ENCODE data around the gene SCYGR4.

SCYGR4 gene

DNA sequence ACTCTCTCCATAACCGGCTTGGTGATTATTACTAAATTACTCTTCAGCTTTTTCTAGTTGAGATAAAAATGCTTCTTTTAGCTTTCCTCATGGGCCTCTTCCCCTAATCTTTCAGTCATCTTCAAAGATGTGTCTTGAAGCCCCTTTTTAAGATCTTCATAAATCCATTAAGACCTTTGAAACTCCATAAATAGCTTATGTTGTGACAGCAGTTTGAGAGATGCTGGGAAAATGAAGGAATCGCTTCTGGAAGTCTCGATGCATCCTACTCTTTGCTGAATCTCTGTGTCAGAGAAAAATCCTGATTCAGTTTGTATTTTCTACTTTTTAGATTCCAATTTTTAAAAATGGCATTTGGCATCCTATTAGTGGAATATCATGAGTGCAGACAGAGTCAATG lies 13.0 kb downstream of the SCYGR4 start:
- no peaks in the 10 kb centered on the region for H3K4me1 ChIP-seq (ENCODE audit: control insufficient read depth, insufficient read depth, low read length)
- no peaks in the 10 kb centered on the region for H3K36me3 ChIP-seq (ENCODE audit: control insufficient read depth, insufficient read depth, low read length)
- H3K27me3 ChIP-seq (ENCODE audit: control insufficient read depth, insufficient read depth, low read length, poor library complexity, severe bottlenecking): no peaks in the 10 kb centered on the region
- no peak overlapping the region for H3K4me3 ChIP-seq (ENCODE audit: insufficient read depth, low read depth, low read length)
- no peaks in the 10 kb centered on the region for H3K9me3 ChIP-seq (ENCODE audit: control insufficient read depth, low read length)
- WGBS, 2 experiments: 97 to 98% methylated on average over 3 of the region's 3 CpGs
- H3K27ac ChIP-seq (ENCODE audit: insufficient read depth, low read depth, low read length, poor library complexity, severe bottlenecking): no peak overlapping the region

DNA sequence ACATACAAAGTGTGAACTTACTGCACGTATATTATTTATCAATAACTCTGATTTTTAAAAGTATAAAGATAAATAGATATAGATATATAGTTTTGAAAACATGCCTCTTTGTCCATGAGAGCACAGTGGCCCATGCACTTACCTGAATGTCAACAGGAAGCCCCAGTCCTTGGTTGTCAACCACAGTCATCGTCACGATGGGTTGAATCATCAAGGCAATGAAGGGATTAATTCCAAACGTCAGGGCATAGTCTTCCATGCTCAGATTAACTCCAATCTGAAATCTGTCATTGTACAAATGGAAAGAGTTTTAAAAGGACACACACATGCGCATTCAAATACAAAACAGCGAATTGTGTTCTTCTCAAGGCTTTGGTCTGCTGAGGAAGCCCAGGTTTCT lies 15.5 kb downstream of the SCYGR4 start:
- Histone ChIP-seq H3K9me3 (ENCODE audit: control insufficient read depth, low read length) (no peaks in the 10 kb centered on the region), H3K4me3 (ENCODE audit: insufficient read depth, low read depth, low read length) (no peak overlapping the region), H3K4me1 (ENCODE audit: control insufficient read depth, insufficient read depth, low read length) (no peaks in the 10 kb centered on the region), H3K36me3 (ENCODE audit: control insufficient read depth, insufficient read depth, low read length) (no peaks in the 10 kb centered on the region), H3K27ac (ENCODE audit: insufficient read depth, low read depth, low read length, poor library complexity, severe bottlenecking) (no peak overlapping the region), H3K27me3 (ENCODE audit: control insufficient read depth, insufficient read depth, low read length, poor library complexity, severe bottlenecking) (no peaks in the 10 kb centered on the region)
- 91 to 98% methylated on average over 5 of the region's 6 CpGs for WGBS, 2 experiments

DNA sequence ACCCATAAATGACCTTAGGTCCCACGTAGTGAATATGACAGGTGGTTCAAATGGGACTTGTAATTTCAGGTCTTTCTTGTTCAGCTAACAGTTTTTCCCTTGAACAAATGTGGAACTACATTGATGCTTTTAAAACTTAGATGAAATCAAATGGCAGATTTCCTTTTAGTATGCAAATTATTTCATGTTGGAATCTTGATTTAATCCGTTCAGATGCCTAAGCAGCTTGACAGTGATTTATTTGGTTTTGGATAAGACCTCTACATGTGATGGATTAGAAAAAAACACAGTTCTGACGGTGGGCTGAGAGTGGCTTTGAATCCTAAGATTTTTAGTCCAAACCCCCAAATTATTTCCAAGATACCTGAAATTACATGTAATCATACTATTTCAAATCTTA lies 16.9 kb downstream of the SCYGR4 start:
- H3K27me3 ChIP-seq (ENCODE audit: control insufficient read depth, insufficient read depth, low read length, poor library complexity, severe bottlenecking): no peaks in the 10 kb centered on the region
- no peak overlapping the region for H3K4me3 ChIP-seq (ENCODE audit: insufficient read depth, low read depth, low read length)
- 96 to 97% methylated on average over 3 of the region's 3 CpGs for WGBS, 2 experiments
- no peak overlapping the region for H3K27ac ChIP-seq (ENCODE audit: insufficient read depth, low read depth, low read length, poor library complexity, severe bottlenecking)
- no peaks in the 10 kb centered on the region for H3K9me3 ChIP-seq (ENCODE audit: control insufficient read depth, low read length)
- no peaks in the 10 kb centered on the region for H3K4me1 ChIP-seq (ENCODE audit: control insufficient read depth, insufficient read depth, low read length)
- H3K36me3 ChIP-seq (ENCODE audit: control insufficient read depth, insufficient read depth, low read length): no peaks in the 10 kb centered on the region

DNA sequence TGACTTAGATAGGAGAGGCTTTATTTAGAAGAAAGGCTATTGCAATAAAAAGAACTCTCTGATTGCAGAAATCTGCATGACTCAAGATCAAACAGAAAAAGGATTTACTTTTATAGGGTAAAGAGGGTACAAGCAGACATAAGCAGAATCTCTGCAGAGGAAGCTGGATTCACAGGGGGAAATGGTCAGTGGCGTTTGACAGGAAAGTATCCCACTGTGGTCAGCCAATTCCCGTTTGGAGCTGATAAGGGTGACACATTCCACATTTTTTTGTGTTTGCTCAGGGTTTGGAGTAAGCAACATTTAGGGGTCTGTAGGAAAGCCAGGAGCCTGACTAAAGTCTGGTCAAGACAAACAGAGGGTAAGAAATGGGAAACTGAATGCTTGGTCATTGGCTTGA lies 25.4 kb downstream of the SCYGR4 start:
- no peak overlapping the region for H3K4me3 ChIP-seq (ENCODE audit: insufficient read depth, low read depth, low read length)
- H3K27me3 ChIP-seq (ENCODE audit: control insufficient read depth, insufficient read depth, low read length, poor library complexity, severe bottlenecking): no peaks in the 10 kb centered on the region
- H3K9me3 ChIP-seq (ENCODE audit: control insufficient read depth, low read length): no peaks in the 10 kb centered on the region
- H3K4me1 ChIP-seq (ENCODE audit: control insufficient read depth, insufficient read depth, low read length): no peaks in the 10 kb centered on the region
- 50% methylated on average over 2 of the region's 2 CpGs for WGBS, 2 experiments
- H3K27ac ChIP-seq (ENCODE audit: insufficient read depth, low read depth, low read length, poor library complexity, severe bottlenecking): no peak overlapping the region
- no peaks in the 10 kb centered on the region for H3K36me3 ChIP-seq (ENCODE audit: control insufficient read depth, insufficient read depth, low read length)

DNA sequence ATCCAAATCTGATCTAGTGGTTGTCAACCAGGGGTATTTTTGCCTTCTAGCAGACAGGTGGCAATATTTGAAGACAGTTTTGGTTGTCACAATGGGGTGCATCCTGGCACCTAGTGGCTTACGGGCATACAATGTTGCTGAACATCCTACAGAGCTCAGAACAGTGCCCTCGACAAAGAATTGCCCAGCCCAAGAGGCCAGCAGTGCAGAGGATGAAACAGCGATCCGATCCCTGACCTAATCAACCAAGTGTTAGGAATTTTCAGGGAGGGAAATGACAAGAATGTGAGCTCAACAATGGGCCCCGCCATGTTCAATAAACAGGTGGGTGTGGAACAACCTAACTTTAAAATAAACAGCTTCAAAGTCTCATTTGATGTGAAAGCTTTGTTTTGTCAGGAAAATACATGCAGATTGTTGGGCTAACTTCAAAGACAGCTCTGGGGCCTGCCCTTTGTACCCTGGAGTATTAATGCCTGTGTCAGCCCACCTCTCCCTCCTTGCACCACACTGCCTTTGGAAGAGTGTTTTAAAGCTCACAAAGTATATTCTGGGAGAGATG lies 26.8 kb downstream of the SCYGR4 start:
- H3K27ac ChIP-seq (ENCODE audit: insufficient read depth, low read depth, low read length, poor library complexity, severe bottlenecking): no peak overlapping the region
- WGBS, 2 experiments: 88 to 90% methylated on average over 5 of the region's 5 CpGs
- no peaks in the 10 kb centered on the region for H3K27me3 ChIP-seq (ENCODE audit: control insufficient read depth, insufficient read depth, low read length, poor library complexity, severe bottlenecking)

DNA sequence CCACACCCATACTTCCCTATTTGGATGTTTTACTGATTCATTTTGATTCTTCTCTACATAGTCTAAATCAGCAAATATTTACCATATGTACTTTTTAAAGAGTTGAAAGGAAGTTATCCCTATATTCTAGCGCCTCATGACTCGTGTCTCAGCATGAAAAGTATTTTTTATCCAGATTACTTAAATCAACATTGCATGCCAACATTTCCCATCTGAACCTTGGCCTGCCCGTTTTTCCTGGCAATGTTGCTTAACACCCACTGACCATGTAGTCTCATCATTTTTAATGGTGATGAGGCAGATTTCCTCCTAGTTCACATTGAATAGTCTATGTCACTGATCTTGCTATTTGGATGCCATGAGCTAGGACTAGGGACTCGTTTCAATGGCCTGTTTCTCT lies 36.1 kb downstream of the SCYGR4 start:
- H3K4me1 ChIP-seq (ENCODE audit: control insufficient read depth, insufficient read depth, low read length): no peaks in the 10 kb centered on the region
- 83 to 88% methylated on average over 4 of the region's 4 CpGs for whole genome bisulfite sequencing, 2 experiments

More for the DNA sequence above, 26.8 kb downstream of the SCYGR4 start:
- Histone ChIP-seq H3K4me3 (ENCODE audit: insufficient read depth, low read depth, low read length) (no peak overlapping the region), H3K36me3 (ENCODE audit: control insufficient read depth, insufficient read depth, low read length) (no peaks in the 10 kb centered on the region), H3K4me1 (ENCODE audit: control insufficient read depth, insufficient read depth, low read length) (no peaks in the 10 kb centered on the region), H3K9me3 (ENCODE audit: control insufficient read depth, low read length) (no peaks in the 10 kb centered on the region)

DNA sequence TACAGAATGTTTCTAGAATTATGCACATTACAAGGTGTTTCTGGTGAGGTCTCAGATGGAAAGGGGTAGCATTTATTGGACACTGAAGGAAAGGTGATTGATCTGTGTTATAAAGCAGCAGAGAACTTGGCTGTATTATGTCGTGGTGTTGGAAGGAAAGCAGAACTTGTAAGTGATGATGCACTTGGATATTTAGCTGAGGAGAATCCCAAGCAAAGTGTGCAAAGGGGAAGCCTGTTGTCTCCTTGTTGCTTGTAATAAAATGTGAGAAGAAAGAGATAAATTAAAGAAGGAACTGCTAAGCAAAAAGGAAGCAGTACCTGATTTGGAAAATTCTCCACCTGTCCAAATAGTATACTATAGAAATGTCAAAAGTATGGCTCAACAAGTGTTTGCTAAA lies 37.1 kb downstream of the SCYGR4 start:
- H3K27ac ChIP-seq (ENCODE audit: insufficient read depth, low read depth, low read length, poor library complexity, severe bottlenecking): no peak overlapping the region
- no peaks in the 10 kb centered on the region for H3K36me3 ChIP-seq (ENCODE audit: control insufficient read depth, insufficient read depth, low read length)
- 86 to 91% methylated on average over 1 of the region's 1 CpG for WGBS, 2 experiments
- H3K4me1 ChIP-seq (ENCODE audit: control insufficient read depth, insufficient read depth, low read length): no peaks in the 10 kb centered on the region
- H3K4me3 ChIP-seq (ENCODE audit: insufficient read depth, low read depth, low read length): no peak overlapping the region
- no peaks in the 10 kb centered on the region for H3K9me3 ChIP-seq (ENCODE audit: control insufficient read depth, low read length)
- H3K27me3 ChIP-seq (ENCODE audit: control insufficient read depth, insufficient read depth, low read length, poor library complexity, severe bottlenecking): no peaks in the 10 kb centered on the region

More for the DNA sequence above, 36.1 kb downstream of the SCYGR4 start:
- no peaks in the 10 kb centered on the region for H3K9me3 ChIP-seq (ENCODE audit: control insufficient read depth, low read length)
- H3K27me3 ChIP-seq (ENCODE audit: control insufficient read depth, insufficient read depth, low read length, poor library complexity, severe bottlenecking): no peaks in the 10 kb centered on the region
- no peaks in the 10 kb centered on the region for H3K36me3 ChIP-seq (ENCODE audit: control insufficient read depth, insufficient read depth, low read length)
- no peak overlapping the region for H3K27ac ChIP-seq (ENCODE audit: insufficient read depth, low read depth, low read length, poor library complexity, severe bottlenecking)
- no peak overlapping the region for H3K4me3 ChIP-seq (ENCODE audit: insufficient read depth, low read depth, low read length)

DNA sequence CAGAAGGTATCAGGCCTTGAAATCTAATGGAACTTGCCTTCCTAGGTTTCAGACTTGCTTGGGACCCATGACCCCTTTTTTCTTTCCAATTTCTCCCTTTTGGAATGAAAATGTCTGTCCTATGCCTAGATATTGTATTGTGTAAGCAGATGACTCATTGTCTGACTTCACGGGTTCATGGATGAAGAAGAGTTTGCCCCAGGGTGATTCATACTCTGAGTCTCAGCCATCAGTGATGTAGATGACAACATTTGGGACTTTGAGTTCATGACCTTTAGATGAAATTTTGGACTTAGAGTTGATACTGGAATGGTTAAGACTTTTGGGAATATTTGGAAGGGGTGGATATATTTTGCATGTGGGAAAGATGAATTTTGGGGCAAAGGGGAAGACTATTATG lies 38.2 kb downstream of the SCYGR4 start:
- WGBS, 2 experiments: 90 to 97% methylated on average over 1 of the region's 1 CpG
- Histone ChIP-seq H3K4me1 (ENCODE audit: control insufficient read depth, insufficient read depth, low read length) (no peaks in the 10 kb centered on the region), H3K4me3 (ENCODE audit: insufficient read depth, low read depth, low read length) (no peak overlapping the region), H3K27me3 (ENCODE audit: control insufficient read depth, insufficient read depth, low read length, poor library complexity, severe bottlenecking) (no peaks in the 10 kb centered on the region), H3K36me3 (ENCODE audit: control insufficient read depth, insufficient read depth, low read length) (no peaks in the 10 kb centered on the region), H3K9me3 (ENCODE audit: control insufficient read depth, low read length) (no peaks in the 10 kb centered on the region), H3K27ac (ENCODE audit: insufficient read depth, low read depth, low read length, poor library complexity, severe bottlenecking) (no peak overlapping the region)

DNA sequence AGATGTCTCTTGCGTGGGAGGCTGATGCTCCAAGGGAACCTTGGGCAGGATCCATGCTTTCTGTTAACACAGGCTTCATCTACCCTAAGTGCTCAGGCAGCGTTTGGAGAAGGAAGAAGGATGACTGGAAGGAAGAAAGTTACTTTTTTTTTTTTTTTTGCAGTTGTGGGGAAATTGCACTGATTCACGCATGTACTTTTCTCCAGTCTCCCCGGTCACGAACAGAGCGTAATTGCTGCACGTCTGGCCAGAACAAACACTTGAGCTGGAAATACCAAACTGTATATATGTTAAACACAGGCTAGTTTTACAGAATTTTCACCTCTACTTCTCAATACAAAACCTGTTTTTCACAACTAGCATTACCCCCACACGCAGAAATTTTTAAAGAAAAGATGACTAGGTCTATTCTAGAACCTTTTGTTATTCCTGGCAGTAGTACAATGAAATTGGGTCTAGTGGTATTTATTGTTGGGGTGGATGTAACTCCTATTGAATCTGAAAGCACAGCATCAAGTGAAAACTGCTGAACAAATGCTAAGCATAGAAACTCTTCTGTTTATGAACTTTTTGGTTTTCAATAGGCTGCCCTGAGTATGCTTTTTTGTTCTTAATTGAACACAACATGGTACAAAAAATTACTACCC lies 40.0 kb downstream of the SCYGR4 start:
- Histone ChIP-seq H3K36me3 (ENCODE audit: control insufficient read depth, insufficient read depth, low read length) (no peaks in the 10 kb centered on the region), H3K27ac (ENCODE audit: insufficient read depth, low read depth, low read length, poor library complexity, severe bottlenecking) (no peak overlapping the region), H3K27me3 (ENCODE audit: control insufficient read depth, insufficient read depth, low read length, poor library complexity, severe bottlenecking) (no peaks in the 10 kb centered on the region), H3K9me3 (ENCODE audit: control insufficient read depth, low read length) (no peaks in the 10 kb centered on the region), H3K4me1 (ENCODE audit: control insufficient read depth, insufficient read depth, low read length) (peaks cover 6% of the 10 kb centered on the region), H3K4me3 (ENCODE audit: insufficient read depth, low read depth, low read length) (no peak overlapping the region)
- WGBS, 2 experiments: 94% methylated on average over 7 of the region's 8 CpGs

DNA sequence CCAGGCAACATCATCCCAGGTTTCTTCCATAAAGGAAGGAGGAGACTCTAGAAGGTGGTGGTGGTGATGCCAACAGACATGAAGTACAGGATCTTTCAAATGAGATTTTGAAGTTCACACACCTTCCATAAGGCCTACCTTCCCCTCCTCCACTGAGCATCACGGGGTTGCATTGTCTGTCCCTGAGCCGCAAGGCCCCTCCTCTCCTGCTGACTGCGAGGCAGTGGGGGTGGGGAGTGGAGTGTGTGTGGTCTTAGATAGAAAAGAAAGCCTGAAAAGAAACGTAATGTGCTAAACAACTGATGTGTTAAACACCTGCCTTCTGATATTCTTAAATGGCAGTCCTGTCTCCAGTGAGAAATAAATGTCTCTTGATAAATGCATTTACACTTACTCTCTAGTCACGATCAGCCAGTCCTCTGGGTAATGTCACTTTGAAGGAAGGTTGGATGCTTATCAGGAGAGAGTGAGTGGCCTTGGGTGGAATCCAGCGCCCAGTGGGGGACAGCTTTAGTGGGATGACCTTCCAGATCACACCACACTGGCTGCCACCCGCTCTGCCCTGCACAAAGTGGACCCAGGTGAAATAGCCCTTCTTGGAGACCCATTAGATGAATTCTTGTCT lies 43.8 kb downstream of the SCYGR4 start:
- WGBS, 2 experiments: 26 to 28% methylated on average over 5 to 6 of the region's 7 CpGs
- H3K27ac ChIP-seq (ENCODE audit: insufficient read depth, low read depth, low read length, poor library complexity, severe bottlenecking): no peak overlapping the region
- no peaks in the 10 kb centered on the region for H3K36me3 ChIP-seq (ENCODE audit: control insufficient read depth, insufficient read depth, low read length)
- H3K4me1 ChIP-seq (ENCODE audit: control insufficient read depth, insufficient read depth, low read length): peaks cover 6% of the 10 kb centered on the region
- no peaks in the 10 kb centered on the region for H3K9me3 ChIP-seq (ENCODE audit: control insufficient read depth, low read length)
- no peak overlapping the region for H3K4me3 ChIP-seq (ENCODE audit: insufficient read depth, low read depth, low read length)
- no peaks in the 10 kb centered on the region for H3K27me3 ChIP-seq (ENCODE audit: control insufficient read depth, insufficient read depth, low read length, poor library complexity, severe bottlenecking)
